ENCODE results near the gene PAX8.
"Not testable (repeated sequence)": the region's sequence is repeated elsewhere in the genome, so short reads cannot be mapped to it uniquely, and the experiment has no call there.

DNA sequence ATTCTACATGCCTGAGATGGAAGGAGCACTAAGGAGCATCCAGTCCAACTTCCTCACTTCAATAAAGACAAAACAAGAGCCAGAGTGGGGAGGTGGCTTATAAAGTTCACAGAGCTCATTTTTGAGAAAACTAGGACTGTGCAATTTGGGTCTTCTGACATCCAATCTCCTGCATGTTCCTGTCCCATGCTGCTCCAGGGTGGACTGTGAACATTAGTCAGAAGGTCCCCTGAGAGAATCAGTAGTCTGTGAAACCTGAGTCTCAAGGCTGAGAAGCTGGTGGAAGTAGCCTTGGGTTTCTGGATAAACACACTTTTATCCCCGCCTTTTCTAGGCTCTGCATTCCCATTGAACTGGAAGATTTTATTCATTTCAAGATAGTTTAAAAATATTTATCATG is 33.1 kb upstream of the PAX8 start:
- TF ChIP-seq, protein P1, sequence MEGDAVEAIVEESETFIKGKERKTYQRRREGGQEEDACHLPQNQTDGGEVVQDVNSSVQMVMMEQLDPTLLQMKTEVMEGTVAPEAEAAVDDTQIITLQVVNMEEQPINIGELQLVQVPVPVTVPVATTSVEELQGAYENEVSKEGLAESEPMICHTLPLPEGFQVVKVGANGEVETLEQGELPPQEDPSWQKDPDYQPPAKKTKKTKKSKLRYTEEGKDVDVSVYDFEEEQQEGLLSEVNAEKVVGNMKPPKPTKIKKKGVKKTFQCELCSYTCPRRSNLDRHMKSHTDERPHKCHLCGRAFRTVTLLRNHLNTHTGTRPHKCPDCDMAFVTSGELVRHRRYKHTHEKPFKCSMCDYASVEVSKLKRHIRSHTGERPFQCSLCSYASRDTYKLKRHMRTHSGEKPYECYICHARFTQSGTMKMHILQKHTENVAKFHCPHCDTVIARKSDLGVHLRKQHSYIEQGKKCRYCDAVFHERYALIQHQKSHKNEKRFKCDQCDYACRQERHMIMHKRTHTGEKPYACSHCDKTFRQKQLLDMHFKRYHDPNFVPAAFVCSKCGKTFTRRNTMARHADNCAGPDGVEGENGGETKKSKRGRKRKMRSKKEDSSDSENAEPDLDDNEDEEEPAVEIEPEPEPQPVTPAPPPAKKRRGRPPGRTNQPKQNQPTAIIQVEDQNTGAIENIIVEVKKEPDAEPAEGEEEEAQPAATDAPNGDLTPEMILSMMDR (conservative IDR thresholded peaks at IDR 0.05 in 1 of 2, IDR thresholded peaks at IDR 0.05 in 1 of 2; ENCODE audit: low read depth in 1 of 2, low read length in 2 of 2), result not testable (repeated sequence)
- TF ChIP-seq EZH2 (IDR thresholded peaks at IDR 0.05; ENCODE audit: low read length, missing control alignments), result not testable (repeated sequence)
